Ureter (tissue), 1 donor: ENCODE measurements around the gene SUFU. TPM values are rescaled to one million over a fixed set of nuclear protein-coding genes. Genes with fewer than 3 reads are reported as not detected.

ENCODE experiments used
- DNase-seq: peaks from one replicate; pipeline ENCODE4 v3.0.0-alpha.2; 2020; ENCODE audit warnings: low spot score
- total RNA-seq: library from RNA; stranded (reverse); gene quantifications from one replicate; pipeline ENCODE4 v1.2.4, GENCODE V29; 2023
- donor health status: DM: yes; HTN: yes; CAD: no.

The SUFU gene
- total RNA-seq, 1 donor from 2014 or later, result 25.5 TPM

DNA sequence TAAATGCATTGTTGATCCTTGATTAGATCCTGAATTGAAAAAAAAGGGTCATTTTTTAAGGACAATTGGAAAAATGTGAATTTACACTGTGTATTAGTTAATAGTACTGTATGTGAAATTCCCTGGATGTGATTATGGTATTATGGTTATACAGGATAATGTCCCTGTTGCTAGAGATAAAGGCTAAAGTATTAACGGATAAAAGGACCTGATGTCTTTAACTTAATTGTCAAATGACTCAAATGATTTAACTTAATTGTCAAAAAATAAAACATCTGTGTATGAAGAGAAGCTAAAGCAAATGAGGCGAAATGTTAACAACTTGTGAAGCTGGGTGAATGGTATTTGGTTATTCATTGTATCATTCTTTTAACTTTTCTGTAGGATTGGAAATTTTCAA is 48.8 kb downstream of the SUFU start:
- no peak for DNase-seq

DNA sequence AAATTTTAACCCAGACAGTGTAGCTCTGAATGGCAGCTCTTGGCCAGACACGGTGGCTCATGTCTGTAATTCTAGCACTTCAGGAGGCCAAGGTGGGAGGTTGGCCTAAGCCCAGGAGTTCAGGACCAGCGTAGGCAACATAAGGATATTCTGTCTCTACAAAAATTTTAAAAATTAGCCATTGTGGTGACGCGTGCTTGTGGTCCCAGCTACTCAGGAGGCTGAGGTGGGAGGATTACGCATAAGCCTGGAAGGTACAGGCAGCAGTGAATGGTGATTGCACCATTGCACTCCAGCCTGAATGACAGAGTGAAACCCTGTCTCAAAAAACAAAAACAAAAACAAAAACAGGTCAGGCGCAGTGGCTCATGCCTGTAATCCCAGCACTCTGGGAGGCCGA is 50.0 kb downstream of the SUFU start:
- no peak for DNase-seq

DNA sequence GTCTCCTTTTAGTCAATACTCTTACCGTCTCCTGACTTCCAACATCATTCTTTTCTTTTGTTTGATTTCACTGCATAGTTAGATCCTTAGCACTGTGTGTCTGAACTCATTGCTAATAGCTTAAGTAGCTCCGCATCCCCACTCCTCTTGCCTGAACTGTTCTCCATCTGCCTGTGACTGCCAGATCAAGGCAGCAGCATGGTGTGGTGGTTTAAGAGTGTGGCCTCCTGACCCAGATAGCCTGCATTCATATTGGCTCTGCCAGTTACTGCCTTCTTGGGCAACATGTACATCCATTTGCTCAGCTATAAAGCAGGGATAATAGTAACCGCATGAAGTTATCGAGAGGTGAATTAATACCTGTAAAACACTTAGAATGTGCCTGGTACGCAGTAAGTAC is 50.8 kb downstream of the SUFU start:
- DNase-seq, result no peak

DNA sequence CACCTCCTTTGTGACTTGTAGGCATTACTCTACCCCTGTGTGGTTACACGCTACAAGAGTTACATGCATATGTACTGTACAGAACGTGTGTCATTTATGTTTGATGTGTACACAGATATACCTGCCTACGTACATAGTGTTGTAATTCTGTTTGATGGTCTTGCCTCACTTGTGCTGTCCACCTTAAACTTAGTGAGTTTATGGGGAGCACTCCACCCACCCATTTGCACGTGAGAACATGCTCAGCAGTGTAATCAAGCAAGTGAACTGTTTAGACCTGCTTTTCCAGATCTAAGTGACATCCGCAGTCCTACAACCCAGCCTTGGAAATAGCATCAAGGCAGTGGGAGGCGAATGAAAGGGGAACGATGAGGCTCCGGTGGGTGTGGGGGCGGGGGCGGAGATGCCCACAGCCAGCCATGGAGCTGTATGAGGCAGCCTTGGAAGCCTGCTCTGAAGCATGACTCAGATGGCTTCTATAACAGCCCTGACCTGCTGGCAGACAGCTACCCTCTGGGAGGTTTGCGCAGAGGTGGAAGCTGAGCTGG is 52.1 kb downstream of the SUFU start:
- no peak for DNase-seq

DNA sequence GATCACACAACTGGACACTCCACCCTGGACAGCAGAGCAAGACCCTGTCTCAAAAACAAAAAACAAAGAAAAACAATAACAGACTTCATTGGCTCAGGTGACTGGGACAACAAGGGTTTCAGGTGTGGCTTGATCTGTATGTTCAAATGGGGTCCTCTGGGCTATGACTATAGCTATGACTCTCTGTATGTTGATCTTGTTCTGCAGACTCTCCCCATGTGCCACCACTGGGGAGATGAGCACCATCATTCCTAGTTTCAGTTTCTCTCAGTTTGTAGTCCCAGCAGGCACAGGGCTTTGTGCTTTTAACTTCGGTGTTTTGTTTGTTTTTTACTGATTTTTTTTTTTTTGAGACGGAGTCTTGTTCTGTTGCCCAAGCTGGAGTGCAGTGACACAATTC is 53.8 kb downstream of the SUFU start:
- DNase-seq, result no peak

DNA sequence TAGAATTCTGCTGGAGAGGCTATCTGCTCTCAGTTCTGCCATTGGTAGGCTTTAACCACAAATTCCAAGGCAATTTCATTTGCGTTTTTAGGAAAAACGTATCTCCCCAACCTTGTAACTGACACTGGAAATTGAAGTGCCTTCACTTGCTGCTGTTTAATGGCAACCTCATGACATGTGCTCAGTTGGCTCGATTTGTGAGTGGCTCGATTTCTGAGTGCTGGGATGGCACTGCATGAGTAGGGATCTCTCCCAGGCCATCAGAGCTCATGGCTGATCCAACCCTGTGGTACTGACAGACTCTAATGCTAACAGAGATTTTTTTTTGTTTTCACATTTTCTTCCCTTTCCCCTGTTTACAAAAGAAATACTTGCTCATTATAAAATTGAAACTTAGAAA is 56.0 kb downstream of the SUFU start:
- DNase-seq, result no peak

DNA sequence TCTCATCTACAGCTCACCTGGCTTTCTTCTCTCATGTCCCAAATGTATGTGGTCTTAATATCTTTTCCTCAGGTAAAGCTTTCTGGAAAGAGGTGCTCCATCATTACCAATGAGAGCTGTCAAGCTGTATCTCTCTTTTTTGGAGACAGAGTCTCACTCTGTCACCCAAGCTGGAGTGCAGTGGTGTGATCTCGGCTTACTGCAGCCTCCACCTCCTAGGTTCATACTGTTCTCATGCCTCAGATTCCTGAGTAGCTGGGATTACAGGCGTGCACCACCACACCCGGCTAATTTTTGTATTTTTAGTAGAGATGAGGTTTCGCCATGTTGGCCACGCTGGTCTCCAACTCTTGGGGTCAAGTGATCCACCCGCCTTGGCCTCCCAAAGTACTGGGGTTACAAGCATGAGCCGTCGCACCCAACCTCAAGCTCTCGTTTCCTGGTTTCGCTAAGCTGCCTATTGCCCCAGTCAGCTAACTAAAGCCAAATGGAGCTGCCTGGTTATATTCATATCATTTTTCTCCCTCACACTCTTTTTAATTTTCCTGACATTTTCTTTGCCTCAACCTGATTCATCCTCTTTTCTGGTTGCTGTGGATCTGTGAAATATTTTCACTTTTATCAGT is 60.5 kb downstream of the SUFU start:
- no peak for DNase-seq

DNA sequence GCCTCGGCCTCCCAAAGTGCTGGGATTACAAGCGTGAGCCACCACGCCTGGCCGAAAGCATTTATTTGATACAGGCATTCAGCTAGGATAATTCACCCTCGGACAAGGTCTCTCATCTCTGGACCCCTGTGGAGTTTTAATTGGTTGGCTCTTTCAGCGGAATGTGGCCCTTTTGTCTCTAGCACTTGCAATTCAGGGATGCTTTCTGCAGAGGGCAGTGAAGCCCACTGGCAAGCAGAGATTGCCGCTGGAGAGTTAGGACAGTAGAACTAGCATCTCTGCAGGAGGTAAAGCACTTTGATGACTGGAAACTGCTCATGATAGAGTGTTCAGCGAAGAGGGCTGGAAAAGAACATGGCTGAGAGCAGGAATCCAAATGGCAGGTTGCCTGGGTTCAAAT is 62.0 kb downstream of the SUFU start:
- no peak for DNase-seq

DNA sequence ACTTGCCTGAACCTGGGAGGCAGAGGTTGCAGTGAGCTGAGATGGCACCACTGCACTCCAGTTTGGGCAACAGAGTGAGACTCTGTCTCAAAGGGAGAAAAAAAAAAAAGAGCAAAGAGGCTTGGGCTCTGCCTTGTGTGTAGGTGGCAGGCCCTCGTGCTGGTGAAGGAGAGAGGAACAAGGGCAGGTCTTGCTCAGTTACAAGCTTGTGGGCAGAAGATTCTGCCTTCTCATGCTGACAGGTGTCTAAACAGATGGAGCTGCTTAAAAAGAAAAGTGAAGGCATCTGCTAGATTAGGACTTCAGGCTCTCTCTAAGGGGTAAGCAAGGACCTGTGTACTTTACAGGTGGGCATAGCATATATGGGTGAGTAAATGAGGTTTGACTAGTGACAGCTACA is 75.0 kb downstream of the SUFU start:
- no peak for DNase-seq

DNA sequence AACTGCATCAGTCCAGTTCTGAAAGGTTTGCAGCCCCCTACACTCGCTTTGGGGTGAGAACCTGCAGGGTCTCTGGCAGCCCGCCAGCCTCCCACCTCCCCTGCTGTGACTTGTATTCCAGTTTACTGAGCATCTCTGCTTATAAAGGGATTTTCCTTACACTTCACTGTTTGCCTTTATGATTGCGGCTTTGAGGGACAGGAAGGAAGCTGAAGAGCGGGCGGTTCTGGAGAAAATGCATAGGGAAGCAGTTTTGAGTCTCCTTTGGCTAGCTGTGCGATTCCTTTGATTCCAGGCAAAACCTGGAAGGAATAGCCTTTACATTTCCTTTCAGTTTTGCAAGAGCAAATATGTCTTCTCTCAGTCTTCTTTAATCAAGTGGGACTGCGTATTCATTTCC is 75.6 kb downstream of the SUFU start:
- DNase-seq, result no peak

DNA sequence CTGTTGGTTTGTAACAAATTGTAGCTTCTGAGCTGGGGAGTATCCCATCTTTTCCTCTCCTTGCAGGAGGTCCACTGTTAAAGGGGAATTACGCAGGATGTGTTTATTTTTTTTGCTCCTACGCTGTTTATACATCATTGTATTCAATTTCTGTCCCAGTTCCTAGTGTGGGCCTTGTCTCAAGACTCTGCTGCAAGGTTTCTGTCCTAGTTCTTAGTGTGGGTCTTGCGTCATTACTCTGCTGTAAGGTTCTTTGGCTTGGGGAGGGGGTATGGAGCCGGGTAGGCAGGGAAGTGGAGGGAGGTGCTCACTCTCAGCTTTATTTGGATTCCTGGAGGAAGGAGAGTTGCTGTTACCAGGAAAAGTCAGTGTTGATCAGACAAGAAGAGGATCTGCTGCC is 76.5 kb downstream of the SUFU start:
- DNase-seq, result no peak

DNA sequence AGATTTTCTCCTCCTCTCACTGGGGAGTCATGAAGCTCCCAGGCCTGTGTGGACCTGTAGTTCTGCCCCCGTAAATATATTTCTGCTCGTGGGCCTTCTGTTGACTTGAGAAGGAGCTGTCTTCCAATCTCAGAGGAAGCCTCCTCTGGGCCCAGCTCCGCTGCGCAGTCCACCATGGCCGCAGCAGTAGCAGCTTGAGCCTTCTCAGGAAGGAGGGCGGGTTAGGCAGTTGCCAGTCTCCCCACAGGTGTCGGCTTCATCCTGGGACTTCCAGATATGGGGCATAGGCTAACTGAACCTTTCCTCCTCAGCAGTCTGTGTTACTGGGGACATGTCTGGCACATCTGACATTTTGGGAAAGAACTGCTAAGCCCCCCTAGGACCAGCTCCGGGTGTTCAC is 77.6 kb downstream of the SUFU start:
- no peak for DNase-seq

DNA sequence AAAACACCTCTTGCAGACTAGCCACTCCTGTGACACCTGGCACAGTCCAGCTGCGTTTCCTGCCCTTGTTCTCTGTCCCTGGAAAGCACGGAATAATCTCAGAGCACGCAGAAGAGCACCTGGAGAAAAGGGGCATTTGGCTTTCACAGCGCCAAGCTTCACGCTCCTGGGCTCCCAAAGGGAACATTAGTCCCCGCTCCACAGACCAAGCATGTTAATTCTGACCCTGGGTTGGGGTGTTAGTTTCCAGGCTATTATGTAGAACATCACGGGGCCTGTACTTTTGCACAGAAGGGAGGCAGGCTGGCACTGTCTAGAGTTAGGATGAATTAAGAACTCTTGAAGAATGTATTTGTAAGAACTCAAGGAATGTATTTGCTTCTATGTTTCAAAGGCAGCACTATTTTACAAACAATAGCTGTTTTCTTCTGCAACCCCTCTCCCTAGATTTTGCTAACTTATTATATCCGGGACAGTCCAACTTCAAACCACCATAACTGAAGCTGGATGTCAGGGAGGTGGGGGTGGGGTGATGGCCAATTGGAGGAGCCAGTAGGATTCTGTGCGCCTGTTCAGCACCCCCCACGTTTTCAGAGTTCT is 78.3 kb downstream of the SUFU start:
- DNase-seq, result no peak

DNA sequence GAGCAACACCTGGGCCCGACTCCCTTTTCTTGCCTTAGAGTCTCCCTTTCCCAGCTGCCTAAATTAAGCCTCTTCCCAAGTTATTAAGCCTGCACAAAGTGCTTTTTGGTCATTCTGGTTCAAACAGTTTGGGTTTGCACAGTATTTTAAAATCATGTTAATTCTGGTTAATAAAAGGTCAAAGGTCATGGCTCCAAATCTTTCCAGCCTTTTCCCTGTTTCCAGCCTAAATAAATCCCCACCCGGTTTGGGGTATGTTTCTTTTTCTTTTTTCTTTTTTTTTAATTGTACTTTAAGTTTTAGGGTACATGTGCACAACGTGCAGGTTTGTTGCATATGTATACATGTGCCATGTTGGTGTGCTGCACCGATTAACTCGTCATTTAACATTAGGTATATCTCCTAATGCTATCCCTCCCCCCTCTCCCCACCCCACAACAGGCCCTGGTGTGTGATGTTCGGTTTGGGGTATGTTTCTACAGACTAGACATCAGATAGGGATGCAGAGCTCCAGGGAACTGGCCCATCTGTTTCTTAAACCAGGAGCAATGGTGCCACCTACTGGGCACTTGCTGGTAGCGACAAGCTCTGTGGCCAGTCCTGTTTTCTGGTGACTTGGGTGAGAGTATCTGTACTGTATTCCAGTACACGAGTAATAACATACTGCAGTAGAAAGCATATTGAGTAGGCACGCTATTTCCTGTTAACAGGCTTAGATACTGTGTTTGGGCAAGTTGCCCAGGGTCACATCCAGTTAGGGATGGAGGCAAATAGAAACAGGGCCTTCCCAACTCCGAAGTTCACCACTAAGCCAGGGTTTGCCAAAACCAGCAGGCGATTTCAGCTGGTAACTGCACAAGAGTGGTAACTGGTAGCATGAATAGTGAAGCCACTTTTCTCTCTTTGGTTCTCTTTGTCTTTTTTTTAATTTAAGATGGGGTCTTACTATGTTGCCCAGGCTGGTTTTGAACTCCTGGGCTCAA is 80.0 kb downstream of the SUFU start:
- DNase-seq, result peak; percentile 90

DNA sequence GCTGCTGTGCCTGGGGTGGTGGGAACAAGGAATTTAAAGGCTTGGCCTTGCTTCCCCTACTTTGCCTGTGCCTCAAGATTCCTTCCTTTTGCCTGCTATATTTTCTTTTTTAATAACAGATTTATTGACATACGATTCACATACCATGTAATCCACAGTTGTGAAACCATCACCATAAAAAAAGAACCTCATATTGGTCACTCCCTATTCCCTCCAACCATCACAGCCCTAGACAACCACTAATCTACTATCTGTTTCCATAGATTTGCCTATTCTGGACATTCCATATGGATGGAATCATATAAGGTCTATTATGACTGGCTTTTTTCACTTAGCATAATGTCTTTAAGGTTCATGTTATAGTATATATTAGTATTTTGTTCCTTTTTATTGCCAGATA is 81.3 kb downstream of the SUFU start:
- DNase-seq, result no peak

DNA sequence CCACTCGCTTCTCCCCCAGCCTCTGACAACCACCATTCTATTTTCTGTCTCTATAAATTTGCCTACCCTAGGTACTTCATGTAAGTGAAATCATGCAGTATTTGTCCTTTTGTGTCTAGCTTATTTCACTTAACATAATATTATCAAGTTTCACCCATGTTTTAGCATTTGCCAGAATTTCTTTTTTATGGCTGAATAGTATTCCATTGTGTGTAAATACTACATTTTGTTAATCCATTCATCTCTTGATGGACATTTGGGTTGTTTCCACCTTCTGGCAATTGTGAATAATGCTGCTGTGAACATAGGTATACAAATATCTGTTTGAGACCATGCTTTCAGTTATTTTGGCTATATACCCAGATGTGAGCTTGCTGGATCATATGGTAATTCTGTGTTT is 83.1 kb downstream of the SUFU start:
- DNase-seq, result no peak

DNA sequence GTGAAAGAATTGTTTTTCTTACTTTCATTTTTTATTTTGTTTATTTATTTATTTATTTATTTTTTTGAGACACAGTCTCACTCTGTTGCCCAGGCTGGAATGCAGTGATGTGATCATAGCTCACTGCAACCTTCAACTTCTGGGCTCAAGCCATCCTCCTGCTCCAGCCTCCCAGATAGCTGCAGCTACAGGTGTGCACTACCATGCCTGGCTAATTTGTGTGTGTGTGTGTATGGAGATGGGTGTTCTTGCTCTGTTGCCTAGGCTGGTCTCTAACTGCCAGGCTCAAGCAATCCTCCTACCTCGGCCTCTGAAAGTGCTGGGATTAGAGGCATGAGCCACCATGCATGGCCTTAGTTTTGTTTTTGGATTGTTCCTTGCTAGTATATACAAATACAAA is 85.1 kb downstream of the SUFU start:
- DNase-seq, result no peak

DNA sequence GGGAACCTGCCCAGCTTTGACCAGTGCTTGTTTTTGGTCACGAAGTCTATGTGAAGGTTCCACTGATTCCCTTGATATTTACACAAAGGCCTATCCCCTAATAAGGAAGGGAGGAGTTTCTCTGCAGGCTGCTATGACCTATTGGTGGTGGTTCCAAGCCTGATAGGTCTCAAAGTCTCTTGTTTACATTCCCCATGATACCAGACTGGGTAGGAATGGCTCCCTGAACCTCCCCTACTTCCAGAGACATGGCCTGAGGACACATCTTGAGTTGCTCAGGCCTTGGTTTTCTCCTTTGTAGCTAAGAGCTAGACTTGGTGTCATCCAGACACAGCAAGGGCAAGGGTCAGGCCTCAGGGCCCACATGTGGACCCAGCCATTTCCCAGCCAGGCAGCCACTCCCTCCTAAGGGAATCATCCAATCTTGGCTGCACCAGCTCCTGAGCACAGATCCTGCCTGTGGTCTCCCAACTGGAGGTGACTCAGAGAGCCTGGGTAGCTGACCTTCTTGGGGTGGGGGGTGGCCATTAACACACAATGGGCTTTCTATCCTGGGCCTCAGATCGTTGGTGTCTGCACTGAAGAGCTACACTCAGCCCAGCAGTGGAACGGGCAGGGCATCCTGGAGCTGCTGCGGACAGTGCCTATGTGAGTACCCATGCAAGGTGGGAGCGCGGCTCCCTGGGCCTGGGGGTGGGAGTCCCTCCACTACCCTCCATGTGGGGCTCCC is 89.5 kb downstream of the SUFU start:
- no peak for DNase-seq

DNA sequence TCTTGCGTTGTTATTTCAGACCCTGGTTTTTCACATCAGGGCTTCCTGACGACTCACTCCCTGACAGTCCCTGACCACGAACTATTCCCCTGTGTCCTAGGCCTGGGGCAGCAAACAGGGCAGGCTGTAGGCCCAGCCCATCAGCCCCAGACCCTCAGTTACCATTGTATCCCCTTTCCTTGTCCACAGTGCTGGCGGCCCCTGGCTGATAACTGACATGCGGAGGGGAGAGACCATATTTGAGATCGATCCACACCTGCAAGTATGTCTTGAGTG is 90.0 kb downstream of the SUFU start:
- DNase-seq, result no peak

DNA sequence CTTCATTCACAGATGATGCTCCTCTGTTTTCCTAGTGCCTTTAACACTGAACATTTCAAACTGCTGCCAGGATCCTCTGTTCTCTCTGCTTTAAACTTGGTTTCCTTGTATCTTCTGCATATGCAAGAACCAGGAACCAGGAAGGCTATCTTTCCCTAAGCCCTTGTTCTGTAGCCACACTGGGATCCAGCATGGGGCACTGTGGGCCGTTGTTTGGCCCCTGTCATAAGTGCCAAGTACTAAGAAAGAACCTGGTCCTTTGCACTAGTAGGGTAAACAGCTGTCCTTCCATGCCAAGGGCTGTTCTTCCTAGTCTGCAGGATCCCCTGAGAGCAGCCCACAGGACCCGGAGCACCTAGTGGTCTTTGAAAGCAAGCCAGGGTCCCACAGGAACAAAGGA is 91.5 kb downstream of the SUFU start:
- no peak for DNase-seq

DNA sequence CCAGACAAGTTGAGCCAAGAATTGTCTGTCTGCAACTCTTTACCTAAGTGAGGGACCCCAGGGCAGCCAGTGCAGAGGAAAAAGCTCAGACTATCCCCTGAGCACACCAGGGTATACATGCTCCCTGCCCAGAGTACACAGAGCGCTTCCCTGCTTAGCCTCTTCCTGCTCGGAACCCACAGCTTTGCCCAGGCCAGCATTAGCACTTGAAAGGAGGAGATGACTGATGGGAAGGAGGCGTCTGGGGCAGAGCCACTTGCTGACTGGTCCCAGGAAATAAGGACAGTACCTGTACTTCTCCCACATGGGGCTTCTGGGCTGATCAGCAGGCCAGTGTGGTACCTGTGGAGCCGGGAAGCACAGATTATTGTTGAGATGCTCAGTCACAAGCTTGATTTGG is 92.1 kb downstream of the SUFU start:
- no peak for DNase-seq

DNA sequence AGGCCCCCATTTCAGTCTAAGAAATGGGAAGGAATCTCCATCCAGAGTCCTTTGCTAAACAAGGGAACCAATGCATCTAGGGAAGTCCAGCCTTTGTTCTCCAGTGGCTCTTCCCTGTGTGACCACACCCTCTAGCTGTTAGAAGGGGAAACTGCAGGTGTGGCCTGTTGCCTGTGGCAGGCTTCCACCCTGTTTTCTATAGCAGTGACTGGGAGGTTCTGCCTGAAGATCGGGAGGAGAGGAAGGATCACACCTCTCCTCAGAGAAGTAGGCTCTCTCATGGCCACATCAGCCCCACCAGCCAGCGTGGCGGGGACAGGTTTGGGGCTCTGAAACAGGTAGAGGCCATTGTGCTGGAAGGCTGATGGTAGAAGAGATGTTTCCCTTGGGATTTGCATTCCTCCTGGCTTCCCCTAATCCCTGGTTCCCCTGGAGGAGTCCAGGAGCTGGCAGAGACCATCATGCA is 92.8 kb downstream of the SUFU start:
- no peak for DNase-seq
